GM19239 (cell line): ENCODE data around the gene CAPN5.

ENCODE experiments used
- DNase-seq: peaks from one replicate; pipeline ENCODE4 v3.0.0; 2011; ENCODE audit warnings: low spot score; ENCODE audit not compliant: insufficient read length
- FAIRE-seq: peaks from 2 replicates; lab custom pipeline; 2011; peaks lifted over from hg19 to GRCh38; lab: Jason Lieb, UNC

CAPN5 gene

GRCh38 chr11:77127235-77127911 is 60.6 kb downstream of the CAPN5 start:
- FAIRE-seq: peak; percentile 31

GRCh38 chr11:77127920-77128691 is 61.3 kb downstream of the CAPN5 start, which contains the start of gene MYO7A:
MYO7A (plus strand) TSS chr11:77128246; CDS start chr11:77130635, 2,389 bp downstream.
- FAIRE-seq: no peak
- DNase-seq: no peak

More at GRCh38 chr11:77127235-77127911, 60.6 kb downstream of the CAPN5 start:
- DNase-seq: peak; percentile 65

DNA sequence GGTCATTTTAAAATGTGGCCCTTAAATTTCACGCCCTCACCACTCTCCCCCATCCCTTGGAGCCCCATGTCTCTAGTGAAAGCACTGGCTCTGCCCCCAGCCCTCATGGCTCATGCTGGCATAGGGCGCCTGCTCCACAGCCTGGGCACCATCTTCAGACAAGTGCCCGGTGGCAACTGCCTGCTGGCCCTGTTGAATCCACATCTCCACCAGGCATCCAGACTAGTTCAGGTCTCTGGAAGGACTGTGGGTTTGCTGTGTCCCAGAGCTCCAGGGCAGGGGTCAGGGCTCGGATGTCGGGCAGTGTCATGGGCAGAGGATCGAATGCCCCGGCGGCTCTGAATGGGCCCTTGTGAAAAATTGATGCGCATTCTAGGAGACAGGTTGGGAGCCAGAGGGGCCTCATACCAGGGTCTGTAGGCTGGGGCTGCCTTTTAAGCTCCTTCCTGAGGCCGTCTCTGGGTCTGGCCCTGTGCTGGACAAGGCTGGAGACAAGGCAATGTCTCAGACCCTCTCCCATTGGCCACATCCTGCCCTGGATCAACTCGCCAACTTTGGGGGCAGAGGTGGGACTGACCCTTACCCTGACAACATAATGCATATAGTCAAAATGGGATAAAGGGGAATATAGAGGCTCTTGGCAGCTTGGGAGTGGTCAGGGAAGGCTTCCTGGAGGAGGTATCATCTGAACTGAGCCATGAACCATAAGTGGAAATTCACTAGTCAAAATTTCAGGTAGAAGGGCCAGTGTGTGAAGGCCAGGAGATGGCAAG is 62.5 kb downstream of the CAPN5 start:
- no peak for DNase-seq
- FAIRE-seq: no peak

GRCh38 chr11:77129842-77130756 is 63.3 kb downstream of the CAPN5 start:
- no peak for FAIRE-seq
- no peak for DNase-seq

- DNase-seq (no peak), FAIRE-seq (no peak)
Observed at GRCh38 chr11:77130763-77131513, 64.2 kb downstream of the CAPN5 start.

DNA sequence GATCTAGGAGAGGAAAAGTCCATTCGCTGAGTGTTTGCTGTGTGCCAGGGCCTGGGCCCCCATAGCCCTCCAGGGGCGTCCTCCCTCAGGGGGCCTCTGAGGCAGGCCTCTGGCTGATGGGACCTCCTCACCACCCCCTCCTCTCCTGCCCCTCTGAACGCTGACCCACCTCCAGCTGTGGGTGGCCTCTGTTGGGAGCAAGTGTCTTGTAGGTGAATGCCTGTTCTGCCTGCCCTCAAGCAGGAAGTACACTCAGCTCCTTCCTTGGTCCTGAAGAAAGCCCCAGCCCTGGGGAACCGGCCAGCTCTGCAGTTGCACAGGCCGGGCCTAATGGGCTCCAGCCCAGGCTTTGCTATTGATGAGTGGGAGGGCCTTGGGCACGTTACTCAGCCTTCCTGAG is 64.8 kb downstream of the CAPN5 start:
- DNase-seq (no peak), FAIRE-seq (no peak)

GRCh38 chr11:77135069-77135468 is 68.3 kb downstream of the CAPN5 start:
- no peak for DNase-seq
- FAIRE-seq: no peak

GRCh38 chr11:77136074-77136473 is 69.3 kb downstream of the CAPN5 start:
- FAIRE-seq (no peak), DNase-seq (no peak)

GRCh38 chr11:77136784-77137420 is 70.1 kb downstream of the CAPN5 start:
- FAIRE-seq (no peak), DNase-seq (no peak)

DNA sequence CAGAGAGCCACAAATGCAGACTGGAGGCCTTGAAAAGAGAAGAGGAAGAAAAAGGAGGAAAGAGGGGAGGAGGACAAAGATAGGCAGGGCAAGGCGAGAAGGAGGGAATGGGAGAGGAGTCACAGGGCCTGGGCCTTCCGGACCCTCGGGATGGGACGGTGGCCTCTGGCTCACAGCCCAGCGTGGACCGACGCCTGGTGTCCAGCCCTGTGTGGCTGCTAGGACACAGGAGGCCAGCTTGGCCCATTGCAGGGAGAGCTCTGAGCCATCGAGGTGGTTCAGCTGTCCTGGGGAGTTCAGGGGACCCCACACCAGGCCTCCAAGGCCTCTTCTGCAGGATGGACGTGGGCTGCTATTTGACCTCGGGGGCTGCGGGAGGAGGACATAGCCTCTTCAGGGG is 70.7 kb downstream of the CAPN5 start:
- no peak for DNase-seq

DNA sequence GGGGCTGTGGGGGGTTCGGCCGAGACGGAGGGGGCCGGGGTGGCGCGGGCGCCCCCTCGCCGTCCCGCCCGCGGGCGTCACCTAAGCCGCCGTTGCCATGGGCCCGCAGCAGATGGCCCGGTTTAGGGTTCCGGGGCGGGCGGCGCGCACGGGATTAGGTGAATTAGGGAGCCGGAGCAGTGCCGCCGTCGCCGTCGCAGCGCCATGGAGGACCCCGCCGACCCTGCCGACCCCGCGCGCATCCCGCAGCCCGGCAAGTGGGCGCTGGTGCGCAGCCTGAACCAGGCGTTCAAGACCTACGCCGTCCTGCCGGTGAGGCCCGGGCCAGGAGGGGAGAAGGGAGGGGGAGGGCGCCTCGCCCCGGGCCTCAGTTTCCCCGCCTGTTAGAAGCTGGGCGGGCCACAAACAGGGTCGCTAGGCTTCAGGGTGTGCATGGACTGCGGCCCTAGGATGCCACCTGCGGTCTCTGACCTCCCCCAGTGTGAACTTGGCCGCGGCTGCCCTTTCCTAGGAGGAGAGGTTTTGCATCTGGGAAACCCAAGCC is 71.4 kb downstream of the CAPN5 start:
- DNase-seq (no peak), FAIRE-seq (no peak)

More for the DNA sequence above, 70.7 kb downstream of the CAPN5 start:
- FAIRE-seq: no peak

GRCh38 chr11:77139201-77139600 is 72.4 kb downstream of the CAPN5 start:
- FAIRE-seq (no peak), DNase-seq (no peak)

- FAIRE-seq (no peak), DNase-seq (no peak)
Observed at GRCh38 chr11:77140231-77140851, 73.6 kb downstream of the CAPN5 start.

- no peak for FAIRE-seq
- no peak for DNase-seq
Observed at GRCh38 chr11:77141034-77141433, 74.3 kb downstream of the CAPN5 start.

GRCh38 chr11:77141475-77141874 is 74.7 kb downstream of the CAPN5 start:
- DNase-seq (no peak), FAIRE-seq (no peak)

DNA sequence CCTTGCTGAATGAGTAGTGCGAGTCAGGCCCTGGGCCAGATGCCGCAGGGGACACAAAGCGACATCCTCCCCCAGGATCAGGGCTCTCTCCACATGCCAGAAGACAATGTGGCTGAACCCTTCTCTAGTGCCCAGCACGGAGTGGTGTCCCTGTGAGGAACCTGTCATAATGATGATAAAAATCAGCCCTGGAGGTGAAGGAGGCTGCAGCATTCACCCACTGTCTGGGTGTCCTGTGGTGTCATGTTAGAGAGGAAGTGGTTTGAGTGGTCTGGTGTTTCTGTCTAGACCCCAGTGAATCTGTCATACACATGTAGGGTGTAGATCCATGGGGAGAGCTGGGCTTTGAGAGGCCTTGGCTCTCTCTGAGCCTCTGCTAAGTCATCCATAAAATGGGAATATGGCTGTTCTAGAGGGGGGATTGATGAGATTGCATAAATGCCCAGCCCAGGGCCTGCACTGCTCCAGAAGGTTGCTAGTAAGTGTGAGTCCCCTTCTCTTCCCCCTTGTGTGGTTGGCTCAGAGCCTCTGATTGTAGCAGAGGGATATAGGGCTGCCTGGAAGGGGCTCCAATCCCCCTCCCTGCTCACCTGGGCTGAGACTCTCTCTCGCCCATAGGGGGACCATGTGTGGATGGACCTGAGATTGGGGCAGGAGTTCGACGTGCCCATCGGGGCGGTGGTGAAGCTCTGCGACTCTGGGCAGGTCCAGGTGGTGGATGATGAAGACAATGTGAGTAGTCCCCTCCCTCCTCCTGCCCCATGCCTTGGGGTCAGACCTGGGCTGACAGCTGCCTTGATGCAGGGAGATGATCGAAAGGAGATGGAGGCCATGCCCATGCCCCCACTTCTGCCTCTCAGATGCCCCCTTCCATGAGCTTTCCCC is 75.6 kb downstream of the CAPN5 start:
- no peak for DNase-seq
- no peak for FAIRE-seq

DNA sequence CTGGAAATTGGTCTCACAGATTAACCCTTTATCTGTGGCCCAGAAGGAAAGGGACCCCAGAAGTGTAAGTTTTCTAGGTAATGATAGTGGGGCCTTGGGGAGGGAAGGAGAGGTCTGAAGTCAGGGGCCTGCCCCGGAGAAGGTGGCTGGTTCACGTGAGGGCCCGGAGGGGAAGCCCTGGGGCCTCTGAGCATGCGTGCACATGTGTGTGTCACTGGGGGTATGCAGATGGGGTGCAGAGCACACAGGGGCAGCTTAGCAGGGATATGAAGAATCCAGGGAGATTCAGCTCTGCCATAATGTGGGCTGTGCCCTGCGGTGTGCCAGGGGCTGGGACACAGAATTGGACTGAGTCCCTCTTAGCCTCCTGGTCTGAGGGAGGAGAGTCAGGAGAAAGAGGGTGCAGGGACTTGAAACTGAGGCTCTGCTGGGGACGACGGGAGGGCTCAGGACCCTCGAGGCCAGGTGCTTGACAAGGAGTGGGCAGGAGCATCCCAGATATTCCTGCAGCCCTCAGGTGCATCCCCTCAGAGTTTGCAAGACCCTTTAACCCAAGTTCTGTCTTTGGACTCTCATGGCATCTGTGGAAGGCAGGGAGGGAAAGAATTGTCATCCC is 76.7 kb downstream of the CAPN5 start:
- FAIRE-seq (no peak), DNase-seq (no peak)
